Endothelial cell of hepatic sinusoid (primary cell): ENCODE results near the gene ITGAE.

Experiments
- in situ Hi-C: cut with HindIII; loops from 2 replicates; pipeline ENCODE4 v1.10.0; 2017; ENCODE audit warnings: low sequenced_read_pairs

ITGAE gene

GRCh38 chr17:3821101-3821500 is 20.1 kb upstream of the ITGAE start:
- in situ Hi-C loops, result no loop called here

DNA sequence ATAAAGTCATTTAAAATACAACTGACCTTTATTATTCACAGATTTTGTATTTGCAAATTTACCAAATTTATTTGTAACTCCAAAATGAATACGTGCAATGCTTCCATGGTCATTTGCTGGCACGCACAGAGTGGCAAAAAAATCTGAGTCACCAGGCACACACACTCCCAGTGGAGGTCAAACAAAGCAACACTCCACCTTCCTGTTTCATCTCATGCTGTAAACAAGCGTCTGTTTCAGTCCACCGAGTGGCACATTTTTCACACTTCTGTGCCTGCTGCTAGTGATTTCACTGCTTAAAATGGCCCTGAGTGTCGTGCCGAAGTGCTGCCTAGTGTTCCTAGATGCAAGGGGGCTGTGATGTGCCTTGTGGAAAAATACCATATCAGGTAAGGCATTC is 17.8 kb upstream of the ITGAE start:
- in situ Hi-C loops, result no loop called here

GRCh38 chr17:3817851-3818605 is 17.0 kb upstream of the ITGAE start:
- in situ Hi-C loops, result no loop called here

DNA sequence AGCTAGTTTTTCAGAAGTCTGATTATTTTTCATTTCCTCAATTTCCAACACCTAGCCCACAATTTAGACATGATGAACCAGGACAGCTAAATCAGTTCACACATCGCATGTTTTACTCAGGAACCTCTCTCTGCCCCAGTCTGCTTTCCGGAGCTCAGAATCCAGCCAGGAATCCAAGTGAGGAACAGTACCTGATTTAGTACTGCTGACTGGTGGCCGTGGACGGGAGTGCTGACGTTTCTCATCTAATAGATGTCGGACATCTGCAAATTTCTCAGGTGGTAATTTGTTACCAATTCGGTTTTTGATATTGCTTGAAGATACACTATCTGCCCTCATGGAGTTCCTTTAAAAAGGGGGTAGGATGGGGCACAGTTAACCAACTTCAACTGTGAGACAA is 14.9 kb upstream of the ITGAE start:
- in situ Hi-C loops, result no loop called here

DNA sequence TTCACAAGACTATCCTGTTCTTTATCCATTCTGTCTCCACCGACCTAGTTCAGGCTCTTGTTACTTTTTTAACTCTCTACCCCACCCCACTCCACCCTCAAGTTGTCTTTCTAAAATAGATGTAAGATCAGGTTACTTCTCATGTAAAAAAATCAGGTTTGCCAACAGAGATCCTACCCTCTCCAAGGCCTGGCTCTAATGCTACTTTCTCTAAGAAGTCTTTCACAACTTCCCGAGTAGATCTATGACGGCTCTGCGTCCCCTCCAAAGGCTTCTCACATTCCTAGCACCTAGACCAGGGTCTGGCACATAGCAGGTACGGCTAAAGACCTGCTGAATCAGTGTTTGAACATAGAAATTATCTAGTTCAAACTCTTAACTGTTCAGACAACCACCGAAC is 14.1 kb upstream of the ITGAE start:
- in situ Hi-C loops, result no loop called here

GRCh38 chr17:3814361-3814760 is 13.4 kb upstream of the ITGAE start:
- in situ Hi-C loops, result no loop called here

- in situ Hi-C loops, result no loop called here
Measured at GRCh38 chr17:3813171-3813570, 12.2 kb upstream of the ITGAE start.

GRCh38 chr17:3812771-3813170 is 11.8 kb upstream of the ITGAE start:
- in situ Hi-C loops, result no loop called here

GRCh38 chr17:3812284-3812683 is 11.3 kb upstream of the ITGAE start:
- in situ Hi-C loops, result no loop called here

GRCh38 chr17:3810019-3810418 is 9.0 kb upstream of the ITGAE start:
- in situ Hi-C loops, result no loop called here

DNA sequence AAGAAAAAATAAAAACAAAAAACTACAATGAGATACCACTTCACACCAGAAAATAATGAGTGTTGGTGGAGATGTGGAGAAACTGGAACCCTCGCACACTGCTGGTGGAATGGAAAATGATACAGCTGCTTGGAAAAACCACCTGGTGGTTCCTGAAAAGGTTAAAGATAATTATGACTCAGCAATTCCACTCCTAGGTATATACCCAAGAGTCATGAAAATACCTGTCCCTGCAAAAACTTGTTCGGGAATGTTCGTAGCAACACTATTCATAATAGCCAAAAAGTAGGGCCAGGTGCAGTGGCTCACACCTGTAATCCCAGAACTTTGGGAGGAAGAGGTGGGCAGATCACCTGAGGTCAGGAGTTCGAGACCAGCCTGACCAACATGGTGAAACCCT is 8.1 kb upstream of the ITGAE start:
- in situ Hi-C loops, result loop anchor here (5.0 kb wide), 1 partner anchor 48 kb away; no protein-coding TSS in a partner anchor

DNA sequence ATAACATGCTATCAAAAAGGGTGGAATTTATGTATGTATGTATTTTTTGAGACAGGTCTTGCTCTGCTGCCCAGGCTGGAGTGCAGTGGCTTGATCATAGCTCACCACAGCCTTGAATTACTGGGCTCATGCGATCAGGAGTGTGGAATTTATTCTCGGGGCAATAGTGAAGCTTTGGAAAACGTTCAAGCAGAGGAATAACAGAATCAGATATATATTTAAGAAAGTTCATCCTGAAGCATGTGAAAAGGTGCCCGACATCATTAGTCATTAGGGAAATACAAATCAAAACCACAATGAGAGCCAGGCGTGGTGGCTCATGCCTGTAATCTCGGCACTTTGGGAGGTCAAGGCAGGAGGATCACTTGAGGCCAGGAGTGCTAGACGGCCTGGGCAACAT is 7.7 kb upstream of the ITGAE start:
- in situ Hi-C loops, result loop anchor here (5.0 kb wide), 1 partner anchor 49 kb away; no protein-coding TSS in a partner anchor

DNA sequence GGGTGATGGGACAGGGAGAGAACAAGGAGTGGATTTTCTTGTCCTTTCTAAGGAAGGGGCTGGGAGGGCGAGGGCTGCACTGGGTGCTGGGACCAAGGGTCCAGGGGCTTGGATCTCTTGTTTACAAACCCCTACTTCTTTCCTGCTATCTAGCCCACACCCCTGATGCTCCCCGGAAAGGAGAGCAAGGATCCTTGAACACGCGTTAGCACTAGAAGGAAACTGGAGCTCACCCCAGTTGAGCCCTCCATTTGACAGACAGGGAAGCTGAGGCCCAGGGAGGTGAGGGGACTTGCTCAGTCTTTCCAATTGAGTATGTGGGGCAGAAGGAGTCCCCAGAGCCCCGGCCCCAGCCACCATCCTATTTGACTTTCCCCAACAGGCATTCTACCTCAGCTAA is 4.6 kb upstream of the ITGAE start:
- in situ Hi-C loops, result loop anchor here (5.0 kb wide), 1 partner anchor 52 kb away; no protein-coding TSS in a partner anchor

DNA sequence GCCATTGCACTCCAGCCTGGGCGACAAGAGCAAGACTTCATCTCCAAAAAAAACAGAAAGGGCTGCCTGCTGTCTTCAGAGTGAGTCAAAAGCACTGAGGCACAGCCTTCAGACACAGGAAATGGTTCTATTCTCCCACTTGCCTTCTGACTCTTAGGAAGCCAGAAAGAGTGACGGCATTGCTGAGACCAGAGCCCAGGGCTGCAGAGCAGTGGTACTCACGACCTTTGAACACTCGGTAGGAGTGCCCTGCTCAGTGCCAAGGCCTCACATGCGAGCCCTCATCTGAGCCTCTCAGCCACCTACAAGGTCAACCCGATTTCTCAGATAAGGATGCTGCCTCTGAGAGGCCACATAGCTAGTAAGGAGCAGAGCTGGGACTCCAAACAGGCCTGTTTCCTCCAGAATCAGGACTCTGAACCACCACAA is 3.5 kb upstream of the ITGAE start:
- in situ Hi-C loops, result loop anchor here (5.0 kb wide), 1 partner anchor 62 kb away; no protein-coding TSS in a partner anchor

DNA sequence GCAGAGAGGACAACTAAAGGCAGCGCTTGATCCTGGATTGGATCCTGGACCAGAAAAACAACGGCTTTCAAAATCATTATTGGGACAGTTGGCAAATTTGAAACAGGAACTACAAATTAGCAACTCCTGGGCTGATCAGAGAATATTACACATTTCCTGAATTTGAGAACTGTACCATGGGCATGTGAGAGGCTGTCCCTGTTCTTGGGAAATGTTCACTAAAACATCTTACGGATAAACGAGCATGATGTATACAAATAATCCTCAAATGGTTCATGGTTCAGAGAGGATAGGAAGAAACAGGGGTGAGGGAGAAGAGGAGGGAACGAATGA is 2.3 kb upstream of the ITGAE start:
- in situ Hi-C loops, result loop anchor here (5.0 kb wide), 1 partner anchor 61 kb away; no protein-coding TSS in a partner anchor

- in situ Hi-C loops, result loop anchor here (5.0 kb wide), 1 partner anchor 60 kb away; no protein-coding TSS in a partner anchor
Measured at GRCh38 chr17:3802461-3803307, 1.7 kb upstream of the ITGAE start.

DNA sequence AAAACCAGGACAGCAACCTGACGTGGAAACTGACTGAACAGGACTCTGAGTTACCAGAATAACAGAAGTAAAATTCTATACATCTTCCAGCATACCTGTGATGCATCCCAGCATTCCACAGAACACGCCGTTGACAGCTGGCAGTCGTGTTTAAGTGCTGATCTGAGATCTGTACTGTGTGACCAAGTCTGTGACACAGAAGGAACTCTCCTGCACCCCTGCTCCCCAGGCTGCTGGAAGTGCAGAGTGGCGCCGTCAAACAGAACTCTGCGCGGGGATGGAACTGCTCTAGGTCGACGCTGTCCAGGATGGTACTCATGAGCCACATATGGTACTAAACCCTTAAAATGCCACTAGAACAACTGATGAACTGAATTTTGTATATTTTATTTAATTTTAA is 804 bp upstream of the ITGAE start:
- in situ Hi-C loops, result loop anchor here (5.0 kb wide), 1 partner anchor 59 kb away; no protein-coding TSS in a partner anchor

DNA sequence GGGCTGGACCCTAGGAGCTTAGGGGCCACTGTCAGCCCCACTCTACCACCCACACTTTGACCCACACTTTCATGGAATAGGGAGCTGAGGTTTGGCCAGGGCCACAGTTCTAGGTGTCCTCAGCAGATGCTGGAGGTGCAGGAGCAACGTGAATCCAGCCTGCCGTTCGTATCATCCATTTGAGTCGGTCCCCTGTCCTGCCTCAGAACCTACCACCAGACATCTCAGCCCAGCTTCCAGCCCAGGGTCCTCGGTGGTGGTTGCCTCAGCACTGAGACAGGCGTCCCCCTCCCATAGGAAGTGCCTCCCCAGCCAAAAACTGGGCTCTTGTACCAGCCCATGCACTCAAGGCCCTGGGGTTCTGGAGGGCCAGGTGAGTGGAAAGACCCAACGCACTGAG is 359 bp upstream of the ITGAE start:
- in situ Hi-C loops, result loop anchor here (5.0 kb wide), 1 partner anchor 59 kb away; no protein-coding TSS in a partner anchor

GRCh38 chr17:3799181-3799945 is 1.6 kb downstream of the ITGAE start:
- in situ Hi-C loops, result no loop called here

- in situ Hi-C loops, result no loop called here
Measured at GRCh38 chr17:3798273-3799180, 2.5 kb downstream of the ITGAE start.
